Measurements from ENCODE around the gene SSR3. TPM values are rescaled to one million over a fixed set of nuclear protein-coding genes. Genes with fewer than 3 reads are reported as not detected.

Gene SSR3
- total RNA-seq, 1 donor from 2014 or later = 120 TPM

DNA sequence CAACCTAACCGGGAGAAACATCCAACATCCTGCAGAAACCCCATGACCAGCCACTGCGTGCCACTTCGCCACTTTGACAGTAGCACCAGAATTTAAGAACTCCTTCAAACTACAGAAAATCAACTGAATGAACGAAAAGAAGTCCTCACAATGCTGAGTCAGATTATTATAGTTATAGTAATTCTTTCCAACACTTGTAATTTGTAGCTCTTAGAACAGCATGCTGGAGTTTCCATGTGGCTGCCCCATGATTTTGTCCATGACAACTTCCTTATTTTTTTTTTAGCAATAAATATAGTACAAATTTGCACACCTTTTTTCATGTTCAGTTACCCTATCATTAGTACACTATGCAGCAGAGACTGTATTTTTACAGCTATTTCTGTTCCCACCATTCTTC is 26.1 kb upstream of the SSR3 start:
- TF ChIP-seq, protein P1, sequence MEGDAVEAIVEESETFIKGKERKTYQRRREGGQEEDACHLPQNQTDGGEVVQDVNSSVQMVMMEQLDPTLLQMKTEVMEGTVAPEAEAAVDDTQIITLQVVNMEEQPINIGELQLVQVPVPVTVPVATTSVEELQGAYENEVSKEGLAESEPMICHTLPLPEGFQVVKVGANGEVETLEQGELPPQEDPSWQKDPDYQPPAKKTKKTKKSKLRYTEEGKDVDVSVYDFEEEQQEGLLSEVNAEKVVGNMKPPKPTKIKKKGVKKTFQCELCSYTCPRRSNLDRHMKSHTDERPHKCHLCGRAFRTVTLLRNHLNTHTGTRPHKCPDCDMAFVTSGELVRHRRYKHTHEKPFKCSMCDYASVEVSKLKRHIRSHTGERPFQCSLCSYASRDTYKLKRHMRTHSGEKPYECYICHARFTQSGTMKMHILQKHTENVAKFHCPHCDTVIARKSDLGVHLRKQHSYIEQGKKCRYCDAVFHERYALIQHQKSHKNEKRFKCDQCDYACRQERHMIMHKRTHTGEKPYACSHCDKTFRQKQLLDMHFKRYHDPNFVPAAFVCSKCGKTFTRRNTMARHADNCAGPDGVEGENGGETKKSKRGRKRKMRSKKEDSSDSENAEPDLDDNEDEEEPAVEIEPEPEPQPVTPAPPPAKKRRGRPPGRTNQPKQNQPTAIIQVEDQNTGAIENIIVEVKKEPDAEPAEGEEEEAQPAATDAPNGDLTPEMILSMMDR (IDR thresholded peaks at IDR 0.05; ENCODE audit: unreplicated experiment) = no peak
- no peak overlapping the region for H3K4me3 Mint-ChIP-seq
- DNase-seq (ENCODE audit: low spot score in 2 of 2, unreplicated experiment in 2 of 2) = no peak
- H3K4me1 Mint-ChIP-seq = no peaks in the 10 kb centered on the region
- peaks cover 2% of the 10 kb centered on the region for H3K27me3 Mint-ChIP-seq (ENCODE audit: low read depth)
- H3K27ac Mint-ChIP-seq = no peak overlapping the region
- no peaks in the 10 kb centered on the region for H3K9me3 Mint-ChIP-seq
- no peaks in the 10 kb centered on the region for H3K36me3 Mint-ChIP-seq

DNA sequence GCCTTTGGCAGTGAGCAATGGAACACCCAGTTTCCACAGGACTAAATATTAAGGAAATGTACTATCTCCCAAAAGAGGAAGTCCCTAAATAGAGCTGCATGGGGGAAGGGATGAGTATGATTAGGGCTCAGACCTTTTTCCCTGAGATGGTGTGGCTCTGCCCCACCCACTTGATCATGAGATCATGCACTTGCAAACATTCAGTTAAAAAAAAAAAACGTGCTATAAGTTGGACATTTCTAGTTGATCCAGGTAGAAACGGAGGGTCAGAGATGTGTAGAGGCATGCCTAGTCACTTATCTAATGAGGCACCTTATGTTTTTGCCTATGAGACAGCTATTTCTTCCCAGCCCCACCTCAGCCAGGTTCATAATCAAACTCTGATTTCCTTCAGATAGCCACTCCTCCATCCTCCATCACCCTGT is 24.5 kb upstream of the SSR3 start:
- H3K9me3 Mint-ChIP-seq = no peaks in the 10 kb centered on the region
- TF ChIP-seq, protein P1 (IDR thresholded peaks at IDR 0.05; ENCODE audit: unreplicated experiment) = no peak
- no peaks in the 10 kb centered on the region for H3K36me3 Mint-ChIP-seq
- peaks cover 3% of the 10 kb centered on the region for H3K27me3 Mint-ChIP-seq (ENCODE audit: low read depth)
- H3K27ac Mint-ChIP-seq = no peak overlapping the region
- no peaks in the 10 kb centered on the region for H3K4me1 Mint-ChIP-seq
- H3K4me3 Mint-ChIP-seq = no peak overlapping the region
- DNase-seq (ENCODE audit: low spot score in 2 of 2, unreplicated experiment in 2 of 2) = no peak

DNA sequence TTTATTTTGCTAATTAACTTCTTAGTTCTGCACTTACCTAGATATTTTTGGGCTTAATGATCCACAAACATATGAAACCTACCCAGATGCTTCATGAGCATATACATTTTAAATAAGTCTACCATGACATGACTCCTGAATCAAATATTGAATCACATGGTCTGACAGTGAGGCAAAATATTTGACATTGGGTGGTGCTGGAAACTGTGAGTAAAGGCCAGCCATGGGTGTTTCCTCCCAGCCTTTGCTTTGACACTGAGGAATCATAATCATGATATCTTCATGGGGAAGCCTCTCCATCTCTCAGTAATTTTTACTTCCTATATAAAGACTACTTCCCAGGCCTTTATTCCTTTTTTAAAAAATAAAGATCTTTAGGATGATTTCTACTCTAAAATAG is 22.8 kb upstream of the SSR3 start:
- Mint-ChIP-seq H3K36me3 (no peaks in the 10 kb centered on the region), H3K27me3 (ENCODE audit: low read depth) (peaks cover 3% of the 10 kb centered on the region), H3K4me3 (no peak overlapping the region), H3K9me3 (no peaks in the 10 kb centered on the region), H3K27ac (no peak overlapping the region), H3K4me1 (no peaks in the 10 kb centered on the region)
- DNase-seq (ENCODE audit: low spot score in 2 of 2, unreplicated experiment in 2 of 2) = no peak
- TF ChIP-seq, protein P1 (IDR thresholded peaks at IDR 0.05; ENCODE audit: unreplicated experiment) = no peak

DNA sequence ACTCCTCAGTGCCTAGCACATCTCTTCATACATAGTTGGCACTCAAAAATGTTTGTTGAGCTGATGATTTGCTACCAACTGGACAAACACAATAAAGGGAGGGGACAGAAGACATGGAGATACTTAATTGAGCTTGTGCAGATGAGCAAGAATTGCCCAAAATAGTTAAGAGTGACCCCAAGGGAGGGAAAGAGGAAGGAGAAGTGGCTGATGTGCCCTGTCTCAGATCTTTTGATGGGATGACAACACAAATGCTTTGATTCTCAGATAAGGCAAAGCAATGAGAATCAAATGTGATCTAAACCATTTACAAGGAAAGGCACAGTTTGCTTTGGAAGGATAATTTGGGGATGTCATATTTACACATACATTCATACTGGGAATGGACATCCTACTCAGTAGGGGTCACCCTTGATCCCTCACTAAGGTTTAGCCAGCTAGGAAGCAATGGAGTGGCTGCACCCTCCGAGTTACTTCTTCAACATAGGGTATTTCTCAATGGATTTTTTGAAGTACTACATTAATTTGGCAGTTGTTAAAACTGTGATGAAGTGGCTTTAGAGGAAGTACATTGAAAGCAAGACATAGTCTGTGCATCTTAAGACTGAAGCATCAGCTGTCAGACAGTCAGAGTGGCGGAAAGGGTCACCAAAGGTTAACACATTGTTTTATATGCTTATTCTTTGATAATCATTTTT is 21.9 kb upstream of the SSR3 start:
- TF ChIP-seq, protein P1 (IDR thresholded peaks at IDR 0.05; ENCODE audit: unreplicated experiment) = no peak
- Mint-ChIP-seq H3K4me3 (no peak overlapping the region), H3K36me3 (no peaks in the 10 kb centered on the region), H3K4me1 (no peaks in the 10 kb centered on the region), H3K27ac (no peak overlapping the region), H3K9me3 (no peaks in the 10 kb centered on the region), H3K27me3 (ENCODE audit: low read depth) (peaks cover 3% of the 10 kb centered on the region)
- no peak for DNase-seq (ENCODE audit: low spot score in 2 of 2, unreplicated experiment in 2 of 2)

DNA sequence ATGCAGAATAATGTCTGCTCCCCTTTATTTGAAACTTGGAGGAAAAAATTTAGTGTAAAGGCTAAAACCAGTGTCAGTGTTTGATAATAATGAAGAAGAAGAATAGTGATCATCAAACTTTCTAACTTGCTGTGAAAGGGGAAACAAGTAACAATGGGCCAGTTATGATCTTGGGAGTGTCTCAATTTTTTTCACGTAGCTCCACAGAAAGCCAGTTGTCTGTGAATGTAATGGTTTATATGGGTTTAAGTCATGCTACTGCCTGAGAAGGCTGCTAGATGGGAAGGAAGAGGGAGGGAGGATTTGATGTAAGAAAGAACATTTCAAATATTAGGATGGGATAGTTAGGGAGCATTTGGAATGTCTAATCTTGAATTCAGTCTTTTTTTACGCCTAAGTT is 21.1 kb upstream of the SSR3 start:
- H3K4me1 Mint-ChIP-seq = no peaks in the 10 kb centered on the region
- TF ChIP-seq, protein P1 (IDR thresholded peaks at IDR 0.05; ENCODE audit: unreplicated experiment) = no peak
- H3K36me3 Mint-ChIP-seq = no peaks in the 10 kb centered on the region
- no peak overlapping the region for H3K27ac Mint-ChIP-seq
- H3K4me3 Mint-ChIP-seq = no peak overlapping the region
- no peak for DNase-seq (ENCODE audit: low spot score in 2 of 2, unreplicated experiment in 2 of 2)
- no peaks in the 10 kb centered on the region for H3K9me3 Mint-ChIP-seq
- H3K27me3 Mint-ChIP-seq (ENCODE audit: low read depth) = peaks cover 3% of the 10 kb centered on the region
